ENCODE results near the gene BRCA1. TPM values are rescaled to one million over a fixed set of nuclear protein-coding genes. Genes with fewer than 3 reads are reported as not detected.
A peak's percentile ranks its signal among the peaks of the same experiment; 100 is the strongest.

The BRCA1 gene
- total and polyA plus RNA-seq, 12 donors = 1.1 to 10.4 (median 3.7) TPM

GRCh38 chr17:43011728-43012472, 113.3 kb downstream of the BRCA1 start:
- intact Hi-C loops (cut with DNase I) = no loop called here

GRCh38 chr17:43010667-43011308, 114.4 kb downstream of the BRCA1 start:
- Histone ChIP-seq H3K4me3 (no peak overlapping the region), H3K36me3 (replicated peaks in 1 of 2) (peaks cover 0 to 26% of the 10 kb centered on the region in 2 donors), H3K4me1 (replicated peaks in 1 of 2) (peaks cover 35 to 59% of the 10 kb centered on the region in 2 donors), H3K27me3 (no peaks in the 10 kb centered on the region), H3K9me3 (replicated peaks in 1 of 3) (no peaks in the 10 kb centered on the region), H3K27ac (peak overlapping the region in 2 of 5 donors; percentile 51 to 65)
- intact Hi-C loops (cut with DNase I) = no loop called here
- 82 to 89% (median 85%) methylated on average over 5 of the region's 5 CpGs for WGBS, 4 donors
- peak in 4 of 7 donors; percentile 44 to 71 (median 61) for DNase-seq
- TF ChIP-seq POLR2A (IDR thresholded peaks at IDR 0.05) (no peak), CTCF (IDR thresholded peaks at IDR 0.05) (no peak)

More at GRCh38 chr17:43011728-43012472, 113.3 kb downstream of the BRCA1 start:
- H3K27me3 ChIP-seq = no peaks in the 10 kb centered on the region
- 55 to 72% (median 70%) methylated on average over 10 to 15 of the region's 15 CpGs for WGBS, 4 donors
- H3K4me1 ChIP-seq (replicated peaks in 1 of 2) = peaks cover 40 to 67% of the 10 kb centered on the region in 2 donors
- TF ChIP-seq CTCF (IDR thresholded peaks at IDR 0.05) (no peak), POLR2A (IDR thresholded peaks at IDR 0.05) (no peak)
- DNase-seq = peak in 3 of 7 donors; percentile 35 to 73 (median 57)
- H3K9me3 ChIP-seq (replicated peaks in 1 of 3) = no peaks in the 10 kb centered on the region
- H3K36me3 ChIP-seq (replicated peaks in 1 of 2) = peaks cover 0 to 33% of the 10 kb centered on the region in 2 donors
- peak overlapping the region in 3 of 5 donors; percentile 31 to 87 (median 65) for H3K27ac ChIP-seq
- H3K4me3 ChIP-seq = no peak overlapping the region

- Histone ChIP-seq H3K4me3 (peak within 1 kb of the TSS in 3 of 4 donors; percentile 48 to 84 (median 68)), H3K27ac (peak within 1 kb of the TSS; percentile 73 to 98 (median 90)), H3K9me3 (replicated peaks in 1 of 3) (no peaks in the 10 kb centered on the region), H3K27me3 (no peaks in the 10 kb centered on the region), H3K4me1 (replicated peaks in 1 of 2) (peaks cover 14 to 29% of the 10 kb centered on the region in 2 donors), H3K36me3 (replicated peaks in 1 of 2) (peaks cover 0 to 19% of the 10 kb centered on the region in 2 donors)
- peak; percentile 82 to 94 (median 89) for DNase-seq
- TF ChIP-seq CTCF (IDR thresholded peaks at IDR 0.05) (peak; percentile 10 to 39 (median 22)), POLR2A (IDR thresholded peaks at IDR 0.05) (peak in 1 of 2 donors; percentile 87)
- WGBS, 4 donors = 13 to 20% (median 18%) methylated on average over 13 to 18 of the region's 18 CpGs
- intact Hi-C loops (cut with DNase I) = no loop called here
These were observed 118.3 kb downstream of the BRCA1 start, which contains the start of gene IFI35 for GRCh38 chr17:43006639-43007551. Gene IFI35, plus strand, starts transcription at chr17:43006784. Its CDS starts 164 bp downstream, at chr17:43006948.

Data from adrenal gland (tissue), 12 donors.